GM23248 (cell line): Measurements from ENCODE around the gene EEPD1.

Source experiments
- EZH2 ChIP-seq: fragments of 200-600 bp; sonication (generic); IDR thresholded peaks from 2 replicates; pipeline ENCODE4 v1.6.1; 2018; ENCODE audit warnings: antibody characterized with exemption, mild to moderate bottlenecking; ENCODE audit not compliant: insufficient read depth, poor library complexity, severe bottlenecking
- EZH2phosphoT487 ChIP-seq: fragments of 200-600 bp; sonication (generic); IDR thresholded peaks from 2 replicates; pipeline ENCODE4 v1.6.1; 2018; ENCODE audit warnings: antibody characterized with exemption, moderate library complexity, mild to moderate bottlenecking, low read depth; ENCODE audit not compliant: insufficient read depth

GRCh38 chr7:36135700-36136099 lies 17.4 kb upstream of the EEPD1 start:
- no peak for TF ChIP-seq EZH2
- TF ChIP-seq EZH2phosphoT487, result no peak
